Lung (tissue), 12 donors: ENCODE results near the gene TSPEAR. TPM values are rescaled to one million over a fixed set of nuclear protein-coding genes. Genes with fewer than 3 reads are reported as not detected.
"Not testable (repeated sequence)": the region's sequence is repeated elsewhere in the genome, so short reads cannot be mapped to it uniquely, and the experiment has no call there.

Source experiments
- ATAC-seq: fragments of 200-7000 bp; cut with Tn5 transposase; one replicate; pipeline ENCODE4 v1.9.1; 2020; ENCODE audit warnings: moderate number of reproducible peaks; ENCODE audit not compliant: insufficient read depth, low FRiP score
- DNase-seq, 3 donors: peaks; one replicate each; pipeline ENCODE4 v3.0.0-alpha.2; 2013 to 2017
- H3K27ac ChIP-seq, 2 donors: one replicate each; pipeline ENCODE4 v1.5.1; 2013; ENCODE audit warnings: mild to moderate bottlenecking in 2 of 2, moderate library complexity in 2 of 2, control low read depth in 1 of 2, inconsistent platforms in 1 of 2, low read depth in 1 of 2, low read length in 1 of 2
- H3K27me3 ChIP-seq, 3 donors: one replicate each; pipeline ENCODE4 v1.5.1; 2013; ENCODE audit warnings: low read length in 2 of 3; ENCODE audit not compliant: control insufficient read depth in 3 of 3, insufficient read depth in 3 of 3
- H3K36me3 ChIP-seq, 4 donors: one replicate each; pipeline ENCODE4 v1.5.1; 2013; ENCODE audit warnings: low read length in 4 of 4, mild to moderate bottlenecking in 1 of 4, moderate library complexity in 1 of 4; ENCODE audit not compliant: control insufficient read depth in 4 of 4, insufficient read depth in 4 of 4
- H3K4me1 ChIP-seq, 5 donors: one replicate each; pipeline ENCODE4 v1.5.1; 2013; ENCODE audit warnings: low read length in 5 of 5, mild to moderate bottlenecking in 2 of 5, moderate library complexity in 1 of 5; ENCODE audit not compliant: control insufficient read depth in 5 of 5, insufficient read depth in 5 of 5
- H3K4me3 ChIP-seq: one replicate; pipeline ENCODE4 v1.5.1; 2013; ENCODE audit warnings: mild to moderate bottlenecking, control low read depth, moderate library complexity
- H3K9ac ChIP-seq, 2 donors: one replicate each; pipeline ENCODE4 v1.5.1; 2013; ENCODE audit warnings: low read length in 2 of 2, control low read depth in 1 of 2; ENCODE audit not compliant: insufficient read depth in 1 of 2
- H3K9me3 ChIP-seq, 4 donors: one replicate each; pipeline ENCODE4 v1.5.1; 2013; ENCODE audit warnings: low read length in 3 of 4, mild to moderate bottlenecking in 1 of 4, moderate library complexity in 1 of 4; ENCODE audit not compliant: control insufficient read depth in 4 of 4, insufficient read depth in 3 of 4
- WGBS, 2 donors: extraction: QIAGEN DNeasy Blood & Tissue Kit; methylation state at CpG; one replicate each; pipeline ENCODE4 v1.1.7; 2013; 5-methylcytosine and 5-hydroxymethylcytosine counted together
- polyA plus RNA-seq, 2 donors: library from polyadenylated mRNA; stranded (reverse); fragments of 200-250 nt; gene quantifications; one replicate each; pipeline ENCODE4 v1.2.1, GENCODE V29; 2013
- total RNA-seq, 2 donors: library from RNA; depleted of rRNA in 1 of 2; stranded (reverse); fragments of >200 nt in 1 of 2; gene quantifications; one replicate each; pipeline ENCODE4 v1.2.1, GENCODE V29; 2014 to 2021
- TF ChIP-seq, protein P1 (sequence below): IDR thresholded peaks from 2 replicates; pipeline ENCODE4 v1.5.1; 2012; ENCODE audit warnings: mild to moderate bottlenecking; ENCODE audit errors: control extremely low read depth, extremely low read depth
- donor health status: control.
- donor health status: control.
- donor health status: Bipolar disorder and iron deficiency.
- donor health status: healthy.
- donor health status: DM: yes; HTN: yes; CAD: no.

The TSPEAR gene
- total and polyA plus RNA-seq, 4 donors = 0.02 to 2.1 (median 0.27) TPM

DNA sequence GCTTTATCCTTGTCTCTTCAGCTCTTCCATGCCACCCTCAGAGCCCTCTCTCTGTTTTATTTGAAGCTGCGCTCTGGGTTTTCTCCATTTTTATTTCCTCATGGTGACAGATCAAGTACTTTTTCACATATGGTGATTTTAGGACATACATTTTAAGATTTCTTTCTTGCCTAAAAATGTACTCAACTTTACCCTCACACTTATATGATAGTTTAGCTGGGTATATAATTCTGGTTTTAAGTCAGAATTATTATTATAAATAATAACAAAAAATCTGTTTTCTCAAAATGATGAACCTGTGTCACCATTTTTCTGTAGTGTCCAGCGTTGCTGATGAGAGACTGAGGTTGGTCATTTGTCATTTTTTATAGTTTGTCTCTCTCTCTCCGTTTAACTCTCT is 130.2 kb downstream of the TSPEAR start:
- no peaks in the 10 kb centered on the region for H3K36me3 ChIP-seq
- TF ChIP-seq, protein P1, sequence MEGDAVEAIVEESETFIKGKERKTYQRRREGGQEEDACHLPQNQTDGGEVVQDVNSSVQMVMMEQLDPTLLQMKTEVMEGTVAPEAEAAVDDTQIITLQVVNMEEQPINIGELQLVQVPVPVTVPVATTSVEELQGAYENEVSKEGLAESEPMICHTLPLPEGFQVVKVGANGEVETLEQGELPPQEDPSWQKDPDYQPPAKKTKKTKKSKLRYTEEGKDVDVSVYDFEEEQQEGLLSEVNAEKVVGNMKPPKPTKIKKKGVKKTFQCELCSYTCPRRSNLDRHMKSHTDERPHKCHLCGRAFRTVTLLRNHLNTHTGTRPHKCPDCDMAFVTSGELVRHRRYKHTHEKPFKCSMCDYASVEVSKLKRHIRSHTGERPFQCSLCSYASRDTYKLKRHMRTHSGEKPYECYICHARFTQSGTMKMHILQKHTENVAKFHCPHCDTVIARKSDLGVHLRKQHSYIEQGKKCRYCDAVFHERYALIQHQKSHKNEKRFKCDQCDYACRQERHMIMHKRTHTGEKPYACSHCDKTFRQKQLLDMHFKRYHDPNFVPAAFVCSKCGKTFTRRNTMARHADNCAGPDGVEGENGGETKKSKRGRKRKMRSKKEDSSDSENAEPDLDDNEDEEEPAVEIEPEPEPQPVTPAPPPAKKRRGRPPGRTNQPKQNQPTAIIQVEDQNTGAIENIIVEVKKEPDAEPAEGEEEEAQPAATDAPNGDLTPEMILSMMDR = no peak
- H3K4me1 ChIP-seq = no peaks in the 10 kb centered on the region
- no peak overlapping the region for H3K27ac ChIP-seq
- 85 to 87% methylated on average over 3 of the region's 3 CpGs for WGBS, 2 donors
- peaks cover 2 to 6% (median 6%) of the 10 kb centered on the region in 3 donors for H3K27me3 ChIP-seq
- DNase-seq = no peak
- peaks cover 0 to 35% (median 5%) of the 10 kb centered on the region in 4 donors for H3K9me3 ChIP-seq
- H3K9ac ChIP-seq = no peak overlapping the region
- ATAC-seq = no peak
- H3K4me3 ChIP-seq = no peak overlapping the region

DNA sequence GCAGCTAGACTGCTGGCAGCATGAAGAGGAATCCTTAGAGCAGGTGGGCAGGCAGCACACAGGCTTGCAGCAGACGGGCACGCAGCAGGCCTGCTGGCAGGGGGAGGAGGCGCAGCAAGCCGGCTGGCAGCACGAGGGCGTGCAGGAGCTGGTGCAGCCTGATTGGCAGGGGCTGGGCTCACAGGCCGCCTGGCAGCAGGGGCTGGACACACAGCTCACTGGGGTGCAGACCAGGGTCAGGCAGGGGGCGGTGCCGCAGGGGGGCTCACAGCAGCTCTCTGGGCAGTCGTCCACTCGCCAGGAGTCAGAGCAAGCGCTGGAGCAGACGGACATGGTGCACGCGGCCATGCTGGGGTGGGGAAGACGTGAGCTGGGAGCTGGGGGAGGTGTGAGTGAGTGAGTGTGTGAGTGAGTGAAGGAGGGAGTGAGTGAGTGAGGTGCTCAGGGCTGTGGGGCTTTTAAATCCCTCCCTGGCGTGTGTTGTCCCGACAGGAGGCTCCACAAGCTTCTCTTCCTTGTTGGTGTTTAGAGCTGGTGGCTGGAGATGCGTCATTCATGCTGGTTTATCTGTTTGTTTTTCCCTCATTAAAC is 131.0 kb downstream of the TSPEAR start, which contains the start of gene KRTAP10-5:
Gene KRTAP10-5 (minus strand): TSS at position 374 of the 591 bp plus-strand sequence. CDS start 26 bp downstream, at position 348.
- not testable (repeated sequence) for ATAC-seq, DNase-seq

DNA sequence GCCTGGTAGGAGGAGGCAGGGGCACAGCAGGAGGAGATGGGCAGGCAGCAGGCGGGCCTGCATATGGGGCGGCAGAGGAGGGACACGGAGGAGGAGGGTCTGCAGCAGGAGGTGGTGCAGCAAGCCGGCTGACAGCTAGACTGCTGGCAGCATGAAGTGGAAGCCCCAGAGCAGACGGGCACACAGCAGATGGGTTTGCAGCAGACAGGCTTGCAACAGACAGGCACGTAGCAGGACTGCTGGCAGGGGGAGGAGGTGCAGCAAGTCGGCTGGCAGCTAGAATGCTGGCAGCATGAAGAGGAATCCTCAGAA is 131.6 kb downstream of the TSPEAR start:
- Histone ChIP-seq H3K27me3 (peaks cover 2 to 6% (median 6%) of the 10 kb centered on the region in 3 donors), H3K9me3 (peaks cover 0 to 36% (median 5%) of the 10 kb centered on the region in 4 donors), H3K9ac (no peak overlapping the region), H3K4me3 (no peak overlapping the region), H3K4me1 (no peaks in the 10 kb centered on the region), H3K36me3 (no peaks in the 10 kb centered on the region), H3K27ac (no peak overlapping the region)
- ATAC-seq = no peak
- no peak for DNase-seq
- TF ChIP-seq, protein P1 = no peak
- 75% methylated on average over 7 of the region's 7 CpGs for WGBS, 2 donors

More for the DNA sequence above, 131.0 kb downstream of the TSPEAR start, which contains the start of gene KRTAP10-5:
- not testable (repeated sequence) for H3K36me3 ChIP-seq, H3K27ac ChIP-seq, H3K9ac ChIP-seq, H3K4me3 ChIP-seq, H3K27me3 ChIP-seq, H3K4me1 ChIP-seq
- WGBS, 2 donors = 41 to 44% methylated on average over 18 to 19 of the region's 19 CpGs
- H3K9me3 ChIP-seq = peaks cover 0 to 36% (median 5%) of the 10 kb centered on the region in 4 donors

DNA sequence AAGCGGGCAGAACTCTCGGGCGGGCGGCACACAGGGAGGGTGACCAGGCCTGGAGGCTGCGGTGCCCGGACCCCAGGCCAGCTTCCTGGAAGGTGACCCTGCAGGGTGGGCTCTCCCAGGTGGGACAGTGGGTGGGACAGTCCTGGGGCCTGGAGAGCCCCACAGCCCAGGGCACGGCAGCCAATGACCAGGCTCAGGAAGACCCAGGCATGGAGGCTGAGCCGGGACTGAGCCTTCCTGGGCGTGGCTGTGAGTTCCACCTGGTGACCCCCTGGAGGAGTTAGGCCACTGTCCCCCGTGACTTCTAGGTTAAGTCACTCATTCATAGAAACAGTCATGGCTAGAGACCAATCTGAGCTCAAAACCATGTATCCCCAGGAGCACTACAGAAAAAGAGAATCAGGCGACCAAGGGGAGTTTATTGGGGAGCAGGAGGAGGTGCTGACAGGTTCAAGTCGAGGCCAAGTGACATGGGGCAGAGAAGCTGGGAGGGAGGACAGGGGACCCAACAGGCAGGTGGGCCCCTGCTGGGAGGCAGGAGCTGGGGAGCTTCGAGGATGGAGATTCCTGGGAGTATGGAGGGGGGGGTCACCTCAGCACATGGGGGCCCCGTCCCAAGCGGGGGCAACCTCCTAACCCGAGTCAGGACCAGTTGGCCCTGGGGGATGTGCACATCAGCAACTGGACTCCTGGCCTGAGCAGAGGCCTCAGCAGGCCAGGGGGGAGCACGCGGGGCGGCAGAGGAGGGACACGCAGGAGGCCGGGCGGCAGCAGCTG is 132.1 kb downstream of the TSPEAR start:
- Histone ChIP-seq H3K9ac (no peak overlapping the region), H3K36me3 (no peaks in the 10 kb centered on the region), H3K27ac (no peak overlapping the region), H3K27me3 (peaks cover 0 to 6% (median 6%) of the 10 kb centered on the region in 3 donors), H3K4me3 (no peak overlapping the region), H3K9me3 (peaks cover 0 to 36% (median 5%) of the 10 kb centered on the region in 4 donors), H3K4me1 (no peaks in the 10 kb centered on the region)
- no peak for ATAC-seq
- WGBS, 2 donors = 74 to 77% methylated on average over 20 to 22 of the region's 22 CpGs
- TF ChIP-seq, protein P1 = no peak
- DNase-seq = no peak
